Cardiac muscle cell (in vitro differentiated cells and primary cell): ENCODE results near the gene ARHGAP26. TPM values are rescaled to one million over a fixed set of nuclear protein-coding genes. Genes with fewer than 3 reads are reported as not detected.

Source experiments
- DNase-seq, 2 donors: peaks; one replicate each; pipeline versions ENCODE4 v3.0.0 to v3.0.0-alpha.2; 2010 to 2017; ENCODE audit warnings: low read depth in 1 of 2, low spot score in 1 of 2
- H3K27ac ChIP-seq: fragments of 200-600 bp; sonication (generic); 2 replicates; pipeline ENCODE4 v1.5.1; 2016
- H3K27me3 ChIP-seq: fragments of 200-600 bp; sonication (generic); 2 replicates; pipeline ENCODE4 v1.6.0; 2016; ENCODE audit warnings: control low read depth
- H3K36me3 ChIP-seq: fragments of 200-600 bp; sonication (generic); 2 replicates; pipeline ENCODE4 v1.5.1; 2016; ENCODE audit warnings: control low read depth
- H3K4me1 ChIP-seq: fragments of 200-600 bp; sonication (generic); 2 replicates; pipeline ENCODE4 v1.8.1; 2017; ENCODE audit warnings: low read depth, mild to moderate bottlenecking, mixed run types
- H3K4me3 ChIP-seq: fragments of 200-600 bp; sonication (generic); 2 replicates; pipeline ENCODE4 v1.5.1; 2016; ENCODE audit warnings: mild to moderate bottlenecking
- H3K9me3 ChIP-seq: fragments of 200-600 bp; sonication (generic); 2 replicates; pipeline ENCODE4 v1.5.1; 2017; ENCODE audit warnings: low read depth, mild to moderate bottlenecking, control low read depth
- polyA plus RNA-seq: library from polyadenylated mRNA; unstranded; fragments of >200 nt; fragmentation: Nextera tagmentation; extraction: Ambion mirVana; gene quantifications from 2 replicates; pipeline ENCODE4 v1.2.1, GENCODE V29; 2016
- total RNA-seq: library from RNA; depleted of rRNA; stranded (reverse); fragments of >200 nt; gene quantifications from 2 replicates; pipeline ENCODE4 v1.2.3, GENCODE V29; 2016
- TF ChIP-seq, protein P1 (sequence below): IDR thresholded peaks from 2 replicates; pipeline ENCODE4 v1.5.1; 2012; ENCODE audit warnings: low read depth, mild to moderate bottlenecking, low read length

The ARHGAP26 gene
- total and polyA plus RNA-seq, 2 experiments from 2014 or later, result 12.7 to 16.2 TPM

GRCh38 chr5:142821034-142821732, 51.0 kb downstream of the ARHGAP26 start:
- Histone ChIP-seq H3K4me3 (no peak overlapping the region), H3K27me3 (no peaks in the 10 kb centered on the region), H3K9me3 (no peaks in the 10 kb centered on the region), H3K27ac (no peak overlapping the region), H3K4me1 (peaks cover 18% of the 10 kb centered on the region), H3K36me3 (no peaks in the 10 kb centered on the region)
- DNase-seq, result no peak
- TF ChIP-seq, protein P1, sequence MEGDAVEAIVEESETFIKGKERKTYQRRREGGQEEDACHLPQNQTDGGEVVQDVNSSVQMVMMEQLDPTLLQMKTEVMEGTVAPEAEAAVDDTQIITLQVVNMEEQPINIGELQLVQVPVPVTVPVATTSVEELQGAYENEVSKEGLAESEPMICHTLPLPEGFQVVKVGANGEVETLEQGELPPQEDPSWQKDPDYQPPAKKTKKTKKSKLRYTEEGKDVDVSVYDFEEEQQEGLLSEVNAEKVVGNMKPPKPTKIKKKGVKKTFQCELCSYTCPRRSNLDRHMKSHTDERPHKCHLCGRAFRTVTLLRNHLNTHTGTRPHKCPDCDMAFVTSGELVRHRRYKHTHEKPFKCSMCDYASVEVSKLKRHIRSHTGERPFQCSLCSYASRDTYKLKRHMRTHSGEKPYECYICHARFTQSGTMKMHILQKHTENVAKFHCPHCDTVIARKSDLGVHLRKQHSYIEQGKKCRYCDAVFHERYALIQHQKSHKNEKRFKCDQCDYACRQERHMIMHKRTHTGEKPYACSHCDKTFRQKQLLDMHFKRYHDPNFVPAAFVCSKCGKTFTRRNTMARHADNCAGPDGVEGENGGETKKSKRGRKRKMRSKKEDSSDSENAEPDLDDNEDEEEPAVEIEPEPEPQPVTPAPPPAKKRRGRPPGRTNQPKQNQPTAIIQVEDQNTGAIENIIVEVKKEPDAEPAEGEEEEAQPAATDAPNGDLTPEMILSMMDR, result no peak

DNA sequence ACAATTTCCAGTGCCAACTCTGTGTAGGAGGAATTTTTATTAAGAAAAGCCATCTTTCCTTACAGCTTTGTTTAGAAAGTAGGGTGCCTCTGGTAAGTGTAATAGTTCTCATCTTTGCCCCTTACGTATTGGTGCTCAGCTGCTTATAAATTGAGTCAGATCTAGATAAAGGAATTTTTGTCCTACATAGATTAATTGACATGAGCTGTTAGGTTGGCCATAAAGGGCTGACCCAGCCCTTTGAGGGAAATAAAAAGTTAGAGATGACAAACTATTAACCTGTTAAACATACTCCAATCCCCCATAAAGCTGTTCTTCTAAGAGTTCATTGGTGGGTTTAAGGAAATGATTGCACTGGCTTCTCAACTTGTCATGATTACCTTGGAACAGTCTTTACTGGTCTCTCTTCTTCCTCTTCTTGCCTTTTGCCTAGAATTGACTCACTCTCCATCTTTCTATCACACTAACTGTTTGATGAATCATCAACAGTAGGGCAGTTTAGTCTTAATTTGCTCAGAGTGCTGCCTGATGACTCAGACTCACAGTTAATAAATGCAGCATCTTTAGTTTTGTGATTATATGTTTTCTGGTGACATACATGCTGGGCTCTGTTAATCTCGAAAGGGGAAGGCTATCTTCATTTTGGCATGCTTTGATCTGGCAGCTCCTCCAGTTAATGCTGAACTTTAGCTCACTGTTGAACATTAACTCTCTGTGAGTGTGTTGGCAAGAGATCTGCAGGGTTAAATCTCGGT, 51.7 kb downstream of the ARHGAP26 start:
- Histone ChIP-seq H3K4me1 (peaks cover 12% of the 10 kb centered on the region), H3K27ac (no peak overlapping the region), H3K9me3 (no peaks in the 10 kb centered on the region), H3K36me3 (no peaks in the 10 kb centered on the region), H3K27me3 (no peaks in the 10 kb centered on the region), H3K4me3 (no peak overlapping the region)
- peak in 1 of 2 donors; percentile 81 for DNase-seq
- TF ChIP-seq, protein P1, result no peak

- no peaks in the 10 kb centered on the region for H3K27me3 ChIP-seq
- no peak for DNase-seq
- H3K27ac ChIP-seq, result no peak overlapping the region
- H3K9me3 ChIP-seq, result no peaks in the 10 kb centered on the region
- H3K4me3 ChIP-seq, result no peak overlapping the region
- no peaks in the 10 kb centered on the region for H3K36me3 ChIP-seq
- peaks cover 16% of the 10 kb centered on the region for H3K4me1 ChIP-seq
- TF ChIP-seq, protein P1, result no peak
Measured at GRCh38 chr5:142823126-142823525, 52.9 kb downstream of the ARHGAP26 start.

DNA sequence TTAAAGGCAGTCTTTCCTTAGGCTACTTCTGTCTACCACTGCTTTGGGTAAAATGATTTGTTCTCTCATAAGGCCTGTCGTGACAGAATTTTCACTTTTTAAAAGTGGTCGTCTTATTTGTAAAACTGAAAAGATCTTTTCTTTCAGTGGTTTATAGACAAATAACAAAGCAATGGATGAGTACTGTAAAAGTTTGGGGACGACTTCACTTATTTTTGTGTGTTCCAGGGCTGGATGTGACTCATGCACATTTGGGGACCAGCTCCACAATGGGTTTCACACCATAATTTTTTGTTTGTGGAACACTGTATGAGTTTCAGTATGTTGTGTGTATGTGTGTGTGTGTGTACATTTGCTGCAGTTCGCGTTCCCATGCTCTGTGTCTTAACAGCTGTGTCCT, 53.6 kb downstream of the ARHGAP26 start:
- no peaks in the 10 kb centered on the region for H3K9me3 ChIP-seq
- TF ChIP-seq, protein P1, result no peak
- no peak for DNase-seq
- no peaks in the 10 kb centered on the region for H3K36me3 ChIP-seq
- H3K27me3 ChIP-seq, result no peaks in the 10 kb centered on the region
- H3K27ac ChIP-seq, result no peak overlapping the region
- peaks cover 21% of the 10 kb centered on the region for H3K4me1 ChIP-seq
- no peak overlapping the region for H3K4me3 ChIP-seq

DNA sequence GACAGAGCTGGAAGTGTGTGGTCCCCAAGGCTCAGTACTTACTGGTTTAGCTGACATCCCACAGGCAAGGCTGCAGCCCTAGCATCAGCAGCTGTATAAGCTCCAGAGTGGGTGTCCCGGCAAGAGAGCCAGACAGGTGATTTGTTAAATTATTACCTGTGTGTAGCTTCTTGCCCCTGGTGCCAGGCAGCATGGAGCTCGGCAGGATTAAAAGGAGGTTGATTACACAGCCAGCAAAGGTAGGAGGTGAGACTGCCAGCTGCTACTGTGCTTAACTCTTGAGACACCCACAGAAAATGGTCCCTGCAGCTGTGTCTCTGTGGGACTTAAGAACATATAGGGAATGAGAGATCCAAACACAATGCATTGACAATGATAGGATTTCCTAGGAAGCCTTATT, 54.2 kb downstream of the ARHGAP26 start:
- peaks cover 22% of the 10 kb centered on the region for H3K4me1 ChIP-seq
- TF ChIP-seq, protein P1, result no peak
- H3K27ac ChIP-seq, result no peak overlapping the region
- no peaks in the 10 kb centered on the region for H3K36me3 ChIP-seq
- H3K9me3 ChIP-seq, result no peaks in the 10 kb centered on the region
- no peaks in the 10 kb centered on the region for H3K27me3 ChIP-seq
- H3K4me3 ChIP-seq, result no peak overlapping the region
- no peak for DNase-seq
